Ishikawa (cell line): ENCODE data around the gene TMEM106A.
"Not testable (repeated sequence)": the region's sequence is repeated elsewhere in the genome, so short reads cannot be mapped to it uniquely, and the experiment has no call there.

Experiments
- EGR1 ChIP-seq: IDR thresholded peaks from 2 replicates; pipeline ENCODE4 v1.6.1; 2012
- EP300 ChIP-seq: IDR thresholded peaks from 2 replicates; pipeline ENCODE4 v1.6.1; 2012; ENCODE audit warnings: borderline replicate concordance
- FOXM1 ChIP-seq: IDR thresholded peaks from 2 replicates; pipeline ENCODE4 v1.6.1; 2012; ENCODE audit warnings: low read depth, borderline replicate concordance
- MAX ChIP-seq: IDR thresholded peaks from 2 replicates; pipeline ENCODE4 v1.6.1; 2012
- NFIC ChIP-seq: IDR thresholded peaks from 2 replicates; pipeline ENCODE4 v1.6.1; 2012
- RAD21 ChIP-seq: IDR thresholded peaks from 2 replicates; pipeline ENCODE4 v1.6.1; 2012; ENCODE audit warnings: low read depth
- REST ChIP-seq: IDR thresholded peaks from 2 replicates; pipeline ENCODE4 v1.6.1; 2012; ENCODE audit warnings: low read depth, mild to moderate bottlenecking
- TAF1 ChIP-seq: IDR thresholded peaks from 2 replicates; pipeline ENCODE4 v1.6.1; 2012; ENCODE audit warnings: low read depth, mild to moderate bottlenecking
- TCF12 ChIP-seq: IDR thresholded peaks from 2 replicates; pipeline ENCODE4 v1.6.1; 2012; ENCODE audit warnings: low read depth
- TEAD4 ChIP-seq: IDR thresholded peaks from 2 replicates; pipeline ENCODE4 v1.6.1; 2012
- YY1 ChIP-seq: IDR thresholded peaks from 2 replicates; pipeline ENCODE4 v1.6.1; 2012; ENCODE audit warnings: low read depth
- ZBTB7A ChIP-seq: IDR thresholded peaks from 2 replicates; pipeline ENCODE4 v1.6.1; 2012; ENCODE audit warnings: low read depth

- TF ChIP-seq NFIC, REST, TAF1, MAX, TCF12, FOXM1, EP300, YY1, RAD21, TEAD4, EGR1: not testable (repeated sequence)
- TF ChIP-seq ZBTB7A, result 0 out of 2 replicates have a peak, but pooled peaks have one; percentile 17
Observed at GRCh38 chr17:43231205-43232020, 19.7 kb downstream of the TMEM106A start.
